Neural crest cell (in vitro differentiated cells): ENCODE data around the gene CDH18. TPM values are rescaled to one million over a fixed set of nuclear protein-coding genes. Genes with fewer than 3 reads are reported as not detected.

Experiments
- DNase-seq: peaks from one replicate; pipeline ENCODE4 v3.0.0; 2021; ENCODE audit warnings: low read depth, mixed read lengths, low spot score
- H3K27ac Mint-ChIP-seq: one replicate; pipeline ENCODE4 v1.8.0; 2021; ENCODE audit warnings: mild to moderate bottlenecking, mixed read lengths; ENCODE audit not compliant: unreplicated experiment
- H3K27me3 Mint-ChIP-seq: 2 replicates; pipeline ENCODE4 v1.8.0; 2021; ENCODE audit warnings: low read depth, mild to moderate bottlenecking, mixed read lengths
- H3K36me3 Mint-ChIP-seq: 2 replicates; pipeline ENCODE4 v1.8.0; 2021; ENCODE audit warnings: low read depth, mild to moderate bottlenecking, mixed read lengths
- H3K4me1 Mint-ChIP-seq: 2 replicates; pipeline ENCODE4 v1.8.0; 2021; ENCODE audit warnings: mixed read lengths
- H3K4me3 Mint-ChIP-seq: one replicate; pipeline ENCODE4 v1.8.0; 2021; ENCODE audit warnings: mild to moderate bottlenecking, mixed read lengths
- H3K9me3 Mint-ChIP-seq: 2 replicates; pipeline ENCODE4 v1.8.0; 2021; ENCODE audit warnings: mixed read lengths
- CTCF ChIP-seq: fragments of 200-600 bp; sonication (generic); conservative IDR thresholded peaks from 2 replicates; pipeline ENCODE4 v1.5.0; 2021; ENCODE audit warnings: antibody characterized with exemption, mild to moderate bottlenecking
- total RNA-seq: library from RNA; stranded (reverse); gene quantifications from 2 replicates; pipeline ENCODE4 v1.2.1, GENCODE V29; 2021

Gene CDH18
- total RNA-seq, 1 donor from 2014 or later = 2.2 TPM

- DNase-seq = no peak
- Mint-ChIP-seq H3K4me1 (no peaks in the 10 kb centered on the region), H3K4me3 (no peak overlapping the region), H3K9me3 (no peaks in the 10 kb centered on the region), H3K27ac (no peak overlapping the region), H3K27me3 (no peaks in the 10 kb centered on the region), H3K36me3 (no peaks in the 10 kb centered on the region)
- TF ChIP-seq CTCF = no peak
Observed at GRCh38 chr5:19903611-19904010, 84.4 kb downstream of the CDH18 start.

GRCh38 chr5:19902316-19902934 is 85.6 kb downstream of the CDH18 start:
- no peaks in the 10 kb centered on the region for H3K9me3 Mint-ChIP-seq
- no peaks in the 10 kb centered on the region for H3K27me3 Mint-ChIP-seq
- TF ChIP-seq CTCF = no peak
- H3K27ac Mint-ChIP-seq = no peak overlapping the region
- no peak for DNase-seq
- no peaks in the 10 kb centered on the region for H3K36me3 Mint-ChIP-seq
- H3K4me1 Mint-ChIP-seq = no peaks in the 10 kb centered on the region
- no peak overlapping the region for H3K4me3 Mint-ChIP-seq

GRCh38 chr5:19900269-19900668 is 87.7 kb downstream of the CDH18 start:
- H3K4me1 Mint-ChIP-seq = no peaks in the 10 kb centered on the region
- no peak for TF ChIP-seq CTCF
- H3K9me3 Mint-ChIP-seq = no peaks in the 10 kb centered on the region
- DNase-seq = no peak
- H3K27me3 Mint-ChIP-seq = no peaks in the 10 kb centered on the region
- no peak overlapping the region for H3K27ac Mint-ChIP-seq
- no peaks in the 10 kb centered on the region for H3K36me3 Mint-ChIP-seq
- no peak overlapping the region for H3K4me3 Mint-ChIP-seq

- H3K9me3 Mint-ChIP-seq = no peaks in the 10 kb centered on the region
- no peak overlapping the region for H3K27ac Mint-ChIP-seq
- H3K27me3 Mint-ChIP-seq = no peaks in the 10 kb centered on the region
- no peak for TF ChIP-seq CTCF
- no peak overlapping the region for H3K4me3 Mint-ChIP-seq
- peaks cover 5% of the 10 kb centered on the region for H3K4me1 Mint-ChIP-seq
- DNase-seq = no peak
- no peaks in the 10 kb centered on the region for H3K36me3 Mint-ChIP-seq
Observed at GRCh38 chr5:19891658-19892057, 96.3 kb downstream of the CDH18 start.

- DNase-seq = no peak
- no peak overlapping the region for H3K27ac Mint-ChIP-seq
- H3K9me3 Mint-ChIP-seq = no peaks in the 10 kb centered on the region
- no peaks in the 10 kb centered on the region for H3K27me3 Mint-ChIP-seq
- H3K36me3 Mint-ChIP-seq = no peaks in the 10 kb centered on the region
- H3K4me1 Mint-ChIP-seq = no peaks in the 10 kb centered on the region
- TF ChIP-seq CTCF = no peak
- H3K4me3 Mint-ChIP-seq = no peak overlapping the region
Observed at GRCh38 chr5:19886123-19886917, 101.7 kb downstream of the CDH18 start.
